ENCODE data around the gene POLR1C. TPM values are rescaled to one million over a fixed set of nuclear protein-coding genes. Genes with fewer than 3 reads are reported as not detected.
A peak's percentile ranks its signal among the peaks of the same experiment; 100 is the strongest.
"Not testable (repeated sequence)": the region's sequence is repeated elsewhere in the genome, so short reads cannot be mapped to it uniquely, and the experiment has no call there.

The POLR1C gene
- 34.1 TPM for total RNA-seq

GRCh38 chr6:43516697-43517504 lies at the start of gene POLR1C, which contains the start of gene YIPF3:
Gene POLR1C, plus strand, starts transcription at chr6:43517089. Its CDS starts 21 bp downstream, at chr6:43517110.
Gene YIPF3, minus strand, starts transcription at chr6:43516926. Its CDS starts 119 bp downstream, at chr6:43516807.
- H3K27me3 ChIP-seq, result no peaks in the 10 kb centered on the region
- TF ChIP-seq POLR2AphosphoS5 (IDR thresholded peaks at IDR 0.05; ENCODE audit: insufficient read depth in 1 of 2, low read depth in 1 of 2), result peak; percentile 79 to 97
- TF ChIP-seq CTCF (IDR thresholded peaks at IDR 0.05), result no peak
- peak in 1 of 2 donors; percentile 31 for TF ChIP-seq POLR2A (IDR thresholded peaks at IDR 0.05)
- H3K4me1 ChIP-seq, result peaks cover 44% of the 10 kb centered on the region
- peaks cover 0 to 62% of the 10 kb centered on the region in 2 donors for H3K36me3 ChIP-seq
- peak in 1 of 2 donors; percentile 98 for DNase-seq (ENCODE audit: extremely low spot score in 2 of 2)
- peak within 1 kb of the TSS; percentile 80 for H3K27ac ChIP-seq
- H3K4me3 ChIP-seq, result peak within 1 kb of the TSS; percentile 79 to 84
- intact Hi-C loops (cut with DNase I), result no loop called here
- H3K9me3 ChIP-seq, result no peaks in the 10 kb centered on the region

- H3K4me1 ChIP-seq; intact Hi-C loops (cut with DNase I); H3K27me3 ChIP-seq; H3K27ac ChIP-seq; H3K9me3 ChIP-seq; DNase-seq (ENCODE audit: extremely low spot score in 2 of 2); H3K36me3 ChIP-seq; H3K4me3 ChIP-seq: not testable (repeated sequence)
These were observed 49.6 kb upstream of the POLR1C start for GRCh38 chr6:43467265-43467664.

GRCh38 chr6:43467752-43468151 lies 49.1 kb upstream of the POLR1C start:
- TF ChIP-seq POLR2A (IDR thresholded peaks at IDR 0.05), result no peak
- TF ChIP-seq POLR2AphosphoS5 (IDR thresholded peaks at IDR 0.05; ENCODE audit: insufficient read depth in 1 of 2, low read depth in 1 of 2), result no peak
- no peak for TF ChIP-seq CTCF (IDR thresholded peaks at IDR 0.05)
- no peaks in the 10 kb centered on the region for H3K4me1 ChIP-seq
- intact Hi-C loops (cut with DNase I), result no loop called here
- no peak overlapping the region for H3K4me3 ChIP-seq
- H3K9me3 ChIP-seq, result no peaks in the 10 kb centered on the region
- no peaks in the 10 kb centered on the region for H3K27me3 ChIP-seq
- no peak for DNase-seq (ENCODE audit: extremely low spot score in 2 of 2)
- no peak overlapping the region for H3K27ac ChIP-seq
- no peaks in the 10 kb centered on the region for H3K36me3 ChIP-seq

- Histone ChIP-seq H3K4me3 (no peak overlapping the region), H3K36me3 (no peaks in the 10 kb centered on the region), H3K27ac (no peak overlapping the region), H3K9me3 (no peaks in the 10 kb centered on the region), H3K4me1 (no peaks in the 10 kb centered on the region), H3K27me3 (no peaks in the 10 kb centered on the region)
- intact Hi-C loops (cut with DNase I), result no loop called here
- DNase-seq (ENCODE audit: extremely low spot score in 2 of 2), result no peak
- TF ChIP-seq POLR2AphosphoS5 (IDR thresholded peaks at IDR 0.05; ENCODE audit: insufficient read depth in 1 of 2, low read depth in 1 of 2) (no peak), CTCF (IDR thresholded peaks at IDR 0.05) (no peak), POLR2A (IDR thresholded peaks at IDR 0.05) (no peak)
These were observed 48.6 kb upstream of the POLR1C start for GRCh38 chr6:43468240-43468639.

- H3K27ac ChIP-seq, result no peak overlapping the region
- intact Hi-C loops (cut with DNase I), result no loop called here
These were observed 47.9 kb upstream of the POLR1C start for GRCh38 chr6:43468748-43469681.

More at GRCh38 chr6:43468748-43469681, 47.9 kb upstream of the POLR1C start:
- Histone ChIP-seq H3K9me3 (no peaks in the 10 kb centered on the region), H3K27me3 (no peaks in the 10 kb centered on the region), H3K4me3 (no peak overlapping the region), H3K4me1 (no peaks in the 10 kb centered on the region), H3K36me3 (no peaks in the 10 kb centered on the region)
- TF ChIP-seq CTCF (IDR thresholded peaks at IDR 0.05) (no peak), POLR2AphosphoS5 (IDR thresholded peaks at IDR 0.05; ENCODE audit: insufficient read depth in 1 of 2, low read depth in 1 of 2) (no peak), POLR2A (IDR thresholded peaks at IDR 0.05) (no peak)
- DNase-seq (ENCODE audit: extremely low spot score in 2 of 2), result no peak
